Cardiac fibroblast (primary cell): Measurements from ENCODE around the gene EGFL6.
"Not testable (repeated sequence)": the region's sequence is repeated elsewhere in the genome, so short reads cannot be mapped to it uniquely, and the experiment has no call there.

Source experiments
- DNase-seq, 2 donors: peaks; one replicate each; pipeline versions ENCODE4 v3.0.0 to v3.0.0-alpha.2; 2010; ENCODE audit warnings: low read depth in 2 of 2
- H3K4me3 ChIP-seq, 2 donors: replicated peaks in 1 of 2; 1 replicate in 1 of 2; 2 replicates in 1 of 2; pipeline ENCODE4 v1.5.1; 2011; ENCODE audit warnings: low read depth in 2 of 2, low read length in 2 of 2, mild to moderate bottlenecking in 2 of 2, moderate library complexity in 1 of 2
- CTCF ChIP-seq: IDR thresholded peaks from one replicate; pipeline ENCODE4 v1.5.1; 2011; ENCODE audit warnings: low read depth, mild to moderate bottlenecking, low read length, inconsistent platforms

Gene EGFL6

DNA sequence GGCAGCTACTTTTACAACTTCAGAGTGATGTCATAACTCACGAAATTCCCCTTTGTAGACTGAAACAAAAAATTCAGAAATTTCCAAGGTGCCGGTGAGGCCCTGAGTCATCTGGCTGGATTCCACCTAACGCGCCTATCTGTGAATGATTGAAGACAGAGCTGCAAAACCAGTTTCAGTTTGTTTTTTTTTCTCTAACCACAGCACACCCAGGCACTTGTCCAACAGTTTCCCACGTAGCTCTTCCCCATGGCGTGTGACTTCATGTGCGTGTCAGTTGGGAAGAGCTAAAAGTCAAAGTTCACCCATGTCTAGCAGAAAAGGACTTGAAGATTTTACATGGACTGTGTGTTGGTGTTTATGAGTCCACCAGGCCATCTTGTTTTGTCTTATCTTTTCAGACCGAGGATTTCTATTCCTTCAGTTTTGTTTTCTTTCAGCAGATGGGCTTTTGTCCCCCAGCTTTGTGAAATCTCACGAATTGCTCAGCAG is 99.9 kb downstream of the EGFL6 start:
- no peak overlapping the region for H3K4me3 ChIP-seq
- no peak for TF ChIP-seq CTCF
- DNase-seq = peak; percentile 93 to 95

GRCh38 chrX:13669755-13670154 is 100.4 kb downstream of the EGFL6 start:
- not testable (repeated sequence) for H3K4me3 ChIP-seq, DNase-seq

DNA sequence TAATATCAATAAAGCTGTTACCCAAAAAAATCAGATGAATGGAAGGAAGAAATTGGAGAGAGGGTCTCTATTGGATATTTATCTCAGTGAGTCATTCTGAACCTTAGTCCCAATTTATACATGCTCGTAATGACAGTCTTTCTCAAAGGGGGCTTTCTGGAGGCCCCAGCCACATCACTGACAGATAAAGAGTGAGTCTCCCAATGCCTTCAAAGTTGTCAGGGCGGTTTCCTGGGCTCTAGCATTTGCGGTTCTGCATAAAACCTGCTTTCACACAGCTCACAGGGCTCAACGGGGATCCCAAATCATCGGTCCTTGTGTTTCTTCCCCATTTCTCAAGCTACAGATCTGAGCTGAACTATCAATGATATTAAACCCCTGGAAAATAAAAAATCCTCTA is 100.8 kb downstream of the EGFL6 start:
- TF ChIP-seq CTCF = no peak
- H3K4me3 ChIP-seq = no peak overlapping the region
- no peak for DNase-seq

DNA sequence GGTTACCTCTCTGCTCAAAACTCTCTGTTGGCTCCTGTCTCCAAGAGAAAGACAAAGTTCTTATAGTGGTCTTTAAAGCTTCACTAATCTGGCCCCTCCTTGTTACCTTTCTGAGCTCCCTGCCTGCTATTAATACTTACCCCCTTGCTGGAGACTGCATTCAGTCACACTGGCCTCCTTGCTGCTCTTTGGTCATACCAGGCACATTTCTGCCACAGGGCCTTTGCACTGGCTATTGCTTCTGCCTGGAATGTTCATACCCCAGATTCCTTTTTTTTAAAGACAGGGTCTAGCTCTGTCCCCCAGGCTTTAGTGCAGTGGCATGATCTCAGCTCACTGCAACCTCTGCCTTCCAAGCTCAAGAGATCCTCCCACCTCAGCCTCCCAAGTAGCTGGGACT is 103.6 kb downstream of the EGFL6 start:
- H3K4me3 ChIP-seq = no peak overlapping the region
- DNase-seq = no peak
- TF ChIP-seq CTCF = no peak

DNA sequence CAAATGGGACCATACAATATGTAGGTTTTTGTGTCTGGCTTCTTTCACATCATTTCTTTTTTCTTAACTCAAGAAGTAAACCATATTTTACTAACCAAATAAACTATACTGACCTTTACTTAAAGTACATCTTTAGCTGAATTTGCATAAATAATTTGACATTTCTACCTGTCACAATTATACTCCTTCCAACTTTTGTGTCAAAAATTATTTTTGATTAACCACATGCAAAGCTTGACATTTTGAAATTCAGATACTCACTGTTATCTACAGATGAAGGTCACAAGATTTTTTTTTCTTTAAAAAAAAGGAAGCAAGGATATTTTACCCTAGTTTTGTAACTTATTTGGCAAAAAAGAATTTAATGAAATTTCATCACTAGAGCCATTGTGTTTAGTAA is 107.5 kb downstream of the EGFL6 start:
- H3K4me3 ChIP-seq = no peak overlapping the region
- no peak for DNase-seq
- TF ChIP-seq CTCF = no peak

GRCh38 chrX:13679700-13680099 is 110.3 kb downstream of the EGFL6 start:
- H3K4me3 ChIP-seq, DNase-seq: not testable (repeated sequence)

DNA sequence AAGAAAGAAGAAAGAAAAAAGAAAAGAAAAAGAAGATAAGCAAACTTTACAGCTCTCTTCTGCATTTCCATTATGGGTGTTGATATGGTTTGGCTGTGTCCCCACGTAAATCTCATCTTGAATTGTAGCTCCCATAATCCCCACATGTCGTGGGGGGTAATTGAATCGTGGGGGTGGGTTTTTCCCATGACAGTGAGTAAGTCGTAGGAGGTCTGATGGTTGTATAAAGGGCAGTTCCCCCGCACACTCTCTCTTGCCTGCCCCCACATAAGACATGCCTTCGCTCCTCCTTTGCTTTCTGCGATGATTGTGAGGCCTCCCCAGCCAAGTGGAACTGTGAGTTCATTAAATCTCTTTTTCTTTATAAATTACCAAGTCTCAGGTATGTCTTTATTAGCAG is 112.2 kb downstream of the EGFL6 start:
- no peak for DNase-seq
- H3K4me3 ChIP-seq = no peak overlapping the region
- TF ChIP-seq CTCF = no peak
